Prostate gland (tissue), 2 donors: ENCODE results near the gene TMEM132A. TPM values are rescaled to one million over a fixed set of nuclear protein-coding genes. Genes with fewer than 3 reads are reported as not detected.

Source experiments
- DNase-seq: peaks from one replicate; pipeline ENCODE4 v3.0.0-alpha.2; 2019; ENCODE audit warnings: low spot score
- H3K27ac ChIP-seq, 2 donors: fragments of 200-600 bp; sonication (generic); 2 replicates each; pipeline ENCODE4 v1.5.1; 2017 to 2019
- H3K27me3 ChIP-seq: fragments of 200-600 bp; sonication (generic); replicated peaks from 2 replicates; pipeline ENCODE4 v1.5.1; 2019; ENCODE audit not compliant: insufficient read depth
- H3K36me3 ChIP-seq, 2 donors: fragments of 200-600 bp; sonication (generic); 1 replicate in 1 of 2; 2 replicates in 1 of 2; pipeline versions ENCODE4 v1.5.1 to v1.8.1; 2017 to 2019
- H3K4me1 ChIP-seq: fragments of 200-600 bp; sonication (generic); replicated peaks from 2 replicates; pipeline ENCODE4 v1.5.1; 2019
- H3K4me3 ChIP-seq, 2 donors: fragments of 200-600 bp; sonication (generic); 2 replicates each; pipeline ENCODE4 v1.5.1; 2017 to 2019
- H3K9me3 ChIP-seq: fragments of 200-600 bp; sonication (generic); 2 replicates; pipeline ENCODE4 v1.5.1; 2017
- POLR2A ChIP-seq: fragments of 450-650 bp; IDR thresholded peaks from one replicate; pipeline ENCODE4 v1.6.1; 2016; ENCODE audit warnings: antibody characterized with exemption, mild to moderate bottlenecking
- POLR2AphosphoS5 ChIP-seq: sonication (generic); formaldehyde crosslinking; IDR thresholded peaks from one replicate; pipeline ENCODE4 v1.6.1; 2017; ENCODE audit warnings: antibody characterized with exemption
- WGBS: methylation state at CpG from one replicate; pipeline ENCODE4 v1.1.5; 2018; 5-methylcytosine and 5-hydroxymethylcytosine counted together
- intact Hi-C: fragments of 100-400 bp; cut with DNase I; formaldehyde crosslinking; loops from one replicate; pipeline ENCODE4 v1.14.2; 2022
- total RNA-seq, 2 donors: library from RNA; depleted of rRNA; stranded (reverse); fragments of >200 nt; gene quantifications; one replicate each; pipeline ENCODE4 v1.1.0, GENCODE V29; 2016
- TF ChIP-seq, protein P1 (sequence below), 4 experiments: fragments of 200-600 bp in 2 of 4; fragments of 450-650 bp in 2 of 4; sonication (generic) in 2 of 4; IDR thresholded peaks; 1 replicate in 3 of 4; 2 replicates in 1 of 4; pipeline ENCODE4 v1.5.1; 2016 to 2019; ENCODE audit warnings: antibody characterized with exemption in 4 of 4, mild to moderate bottlenecking in 2 of 4, moderate library complexity in 2 of 4

The TMEM132A gene
- total RNA-seq, 2 donors from 2014 or later, result 18.7 to 44.5 TPM

DNA sequence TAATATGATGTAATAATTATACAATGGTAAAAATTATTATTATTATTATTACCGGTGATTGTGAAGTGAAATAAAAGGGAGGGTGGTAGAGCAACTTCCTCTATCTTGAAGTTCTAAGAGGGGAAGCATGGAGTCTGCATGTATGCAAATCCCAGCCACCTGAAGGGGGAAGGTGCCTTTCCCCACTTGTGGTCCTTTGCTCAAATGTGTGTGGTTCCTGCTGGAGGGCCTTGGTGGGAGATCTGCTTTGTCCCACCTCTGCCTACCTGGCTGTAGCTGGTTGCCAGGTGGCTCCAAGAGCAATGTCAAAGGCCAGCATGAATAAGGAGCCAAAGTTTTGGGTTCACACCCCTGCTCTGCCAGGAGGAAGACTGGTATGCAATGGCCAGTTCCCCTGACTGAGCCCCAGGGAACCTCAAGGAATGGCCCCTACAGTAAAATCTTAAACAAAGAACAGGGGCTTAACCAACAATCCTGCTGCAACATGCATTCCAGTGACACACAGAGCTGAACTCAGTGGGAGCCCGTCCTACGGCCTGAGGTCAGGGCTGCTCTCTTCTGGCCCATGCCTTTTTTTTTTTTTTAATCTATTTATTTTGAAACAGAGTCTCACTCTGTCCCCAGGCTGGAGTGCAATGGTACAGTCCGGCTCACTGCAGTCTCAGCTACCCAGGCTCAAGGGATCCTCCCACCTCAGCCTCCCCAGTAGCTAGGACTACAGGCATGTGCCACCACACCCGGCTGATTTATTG is 8.5 kb downstream of the TMEM132A start:
- TF ChIP-seq POLR2A (no peak), POLR2AphosphoS5 (no peak)
- TF ChIP-seq, protein P1, sequence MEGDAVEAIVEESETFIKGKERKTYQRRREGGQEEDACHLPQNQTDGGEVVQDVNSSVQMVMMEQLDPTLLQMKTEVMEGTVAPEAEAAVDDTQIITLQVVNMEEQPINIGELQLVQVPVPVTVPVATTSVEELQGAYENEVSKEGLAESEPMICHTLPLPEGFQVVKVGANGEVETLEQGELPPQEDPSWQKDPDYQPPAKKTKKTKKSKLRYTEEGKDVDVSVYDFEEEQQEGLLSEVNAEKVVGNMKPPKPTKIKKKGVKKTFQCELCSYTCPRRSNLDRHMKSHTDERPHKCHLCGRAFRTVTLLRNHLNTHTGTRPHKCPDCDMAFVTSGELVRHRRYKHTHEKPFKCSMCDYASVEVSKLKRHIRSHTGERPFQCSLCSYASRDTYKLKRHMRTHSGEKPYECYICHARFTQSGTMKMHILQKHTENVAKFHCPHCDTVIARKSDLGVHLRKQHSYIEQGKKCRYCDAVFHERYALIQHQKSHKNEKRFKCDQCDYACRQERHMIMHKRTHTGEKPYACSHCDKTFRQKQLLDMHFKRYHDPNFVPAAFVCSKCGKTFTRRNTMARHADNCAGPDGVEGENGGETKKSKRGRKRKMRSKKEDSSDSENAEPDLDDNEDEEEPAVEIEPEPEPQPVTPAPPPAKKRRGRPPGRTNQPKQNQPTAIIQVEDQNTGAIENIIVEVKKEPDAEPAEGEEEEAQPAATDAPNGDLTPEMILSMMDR (IDR thresholded peaks at IDR 0.05), result no peak
- no peaks in the 10 kb centered on the region for H3K9me3 ChIP-seq
- 69% methylated on average over 5 of the region's 5 CpGs for WGBS
- intact Hi-C loops, result no loop called here
- no peak overlapping the region for H3K27ac ChIP-seq
- H3K27me3 ChIP-seq, result no peaks in the 10 kb centered on the region
- H3K4me3 ChIP-seq, result no peak overlapping the region
- no peaks in the 10 kb centered on the region for H3K4me1 ChIP-seq
- no peaks in the 10 kb centered on the region for H3K36me3 ChIP-seq
- DNase-seq, result no peak

DNA sequence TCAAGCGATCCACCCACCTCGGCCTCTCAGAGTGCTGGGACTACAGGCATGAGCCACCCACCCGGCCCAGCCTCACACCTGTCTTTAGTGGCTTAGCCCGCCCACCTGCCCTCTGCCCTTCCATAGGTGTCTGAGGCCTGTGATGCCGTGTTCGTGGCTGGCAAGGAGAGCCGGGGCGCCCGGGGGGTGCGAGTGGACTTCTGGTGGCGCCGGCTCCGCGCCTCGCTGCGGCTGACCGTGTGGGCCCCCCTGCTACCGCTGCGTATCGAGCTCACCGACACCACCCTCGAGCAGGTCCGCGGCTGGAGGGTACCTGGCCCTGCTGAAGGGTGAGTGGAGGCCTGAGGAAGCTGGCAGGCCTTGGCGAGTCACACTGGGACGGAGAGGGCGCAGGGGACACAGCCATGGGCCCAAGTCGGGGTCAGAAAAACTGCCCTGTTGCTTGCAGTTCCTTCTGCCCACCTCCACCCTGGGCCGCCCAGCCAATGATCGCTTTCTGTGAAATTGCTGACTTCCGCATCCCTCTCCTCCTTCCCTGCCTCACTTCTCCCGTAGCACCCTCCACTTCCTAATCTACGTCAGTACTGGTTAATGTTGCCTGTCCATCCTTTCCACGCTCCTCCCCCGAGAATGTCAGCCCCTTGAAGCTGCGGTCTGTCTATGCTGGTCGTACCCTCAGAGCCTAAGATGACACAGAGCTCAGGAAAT is 9.3 kb downstream of the TMEM132A start:
- no peak for DNase-seq
- no peak overlapping the region for H3K27ac ChIP-seq
- intact Hi-C loops, result no loop called here
- H3K36me3 ChIP-seq, result no peaks in the 10 kb centered on the region
- no peaks in the 10 kb centered on the region for H3K4me1 ChIP-seq
- H3K4me3 ChIP-seq, result no peak overlapping the region
- TF ChIP-seq POLR2A, result no peak
- TF ChIP-seq POLR2AphosphoS5, result no peak
- TF ChIP-seq, protein P1 (IDR thresholded peaks at IDR 0.05), result no peak
- no peaks in the 10 kb centered on the region for H3K27me3 ChIP-seq
- H3K9me3 ChIP-seq, result no peaks in the 10 kb centered on the region
- 94% methylated on average over 33 of the region's 37 CpGs for WGBS

GRCh38 chr11:60934124-60934789 is 10.0 kb downstream of the TMEM132A start:
- no peak for TF ChIP-seq POLR2A
- TF ChIP-seq, protein P1 (IDR thresholded peaks at IDR 0.05), result no peak
- TF ChIP-seq POLR2AphosphoS5, result no peak
- WGBS, result 92% methylated on average over 48 of the region's 57 CpGs

DNA sequence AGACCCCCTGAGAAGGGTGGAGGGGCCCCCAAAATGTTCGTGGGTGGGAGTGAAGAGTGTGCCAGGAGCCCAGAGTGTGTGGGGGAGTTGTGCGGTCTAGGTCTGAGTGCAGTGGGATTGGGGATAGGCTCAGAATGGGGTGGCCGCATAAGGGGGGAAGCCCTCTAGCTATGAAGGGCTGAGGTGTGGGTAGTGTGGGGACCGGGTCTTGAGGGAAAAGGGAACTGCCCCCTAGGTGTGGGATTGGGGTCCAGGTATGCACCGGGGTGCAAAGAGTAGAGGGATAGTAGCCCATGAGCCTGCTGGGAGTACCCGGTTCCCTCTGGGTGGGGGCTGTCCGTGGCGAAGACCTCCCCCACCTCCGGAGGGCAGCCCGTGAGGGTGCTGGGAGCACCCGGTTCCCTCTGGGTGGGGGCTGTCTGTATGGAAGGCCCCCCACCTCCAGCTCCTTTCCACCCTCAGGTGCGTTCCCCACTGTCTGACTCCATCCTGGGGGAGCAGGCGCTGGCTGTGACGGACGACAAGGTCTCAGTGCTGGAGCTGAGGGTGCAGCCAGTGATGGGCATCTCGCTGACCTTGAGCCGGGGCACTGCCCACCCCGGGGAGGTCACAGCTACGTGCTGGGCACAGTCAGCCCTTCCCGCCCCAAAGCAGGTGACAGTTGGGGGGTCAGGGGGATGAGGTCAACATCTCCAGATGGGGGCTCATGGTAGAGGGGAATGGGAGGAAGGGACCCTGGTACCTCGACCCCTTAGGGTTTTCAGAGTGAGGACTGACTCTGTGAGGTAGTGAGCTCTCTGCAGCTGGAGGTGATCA is 10.7 kb downstream of the TMEM132A start:
- no peak for DNase-seq
- 93% methylated on average over 21 of the region's 21 CpGs for WGBS
- Histone ChIP-seq H3K36me3 (no peaks in the 10 kb centered on the region), H3K4me3 (no peak overlapping the region), H3K9me3 (no peaks in the 10 kb centered on the region), H3K4me1 (no peaks in the 10 kb centered on the region), H3K27me3 (no peaks in the 10 kb centered on the region), H3K27ac (no peak overlapping the region)
- intact Hi-C loops, result no loop called here
- no peak for TF ChIP-seq POLR2AphosphoS5
- TF ChIP-seq, protein P1 (IDR thresholded peaks at IDR 0.05), result no peak
- no peak for TF ChIP-seq POLR2A

More at GRCh38 chr11:60934124-60934789, 10.0 kb downstream of the TMEM132A start:
- intact Hi-C loops, result no loop called here
- H3K27me3 ChIP-seq, result no peaks in the 10 kb centered on the region
- DNase-seq, result no peak
- no peak overlapping the region for H3K4me3 ChIP-seq
- no peaks in the 10 kb centered on the region for H3K9me3 ChIP-seq
- no peak overlapping the region for H3K27ac ChIP-seq
- no peaks in the 10 kb centered on the region for H3K36me3 ChIP-seq
- H3K4me1 ChIP-seq, result no peaks in the 10 kb centered on the region
